ENCODE results near the gene LYPD5. TPM values are rescaled to one million over a fixed set of nuclear protein-coding genes. Genes with fewer than 3 reads are reported as not detected.

Gene LYPD5
- total and polyA plus RNA-seq, 2 of the 13 experiments (the other 11 are each of a cell fraction or from before 2014, with no cell fraction given), result not detected

DNA sequence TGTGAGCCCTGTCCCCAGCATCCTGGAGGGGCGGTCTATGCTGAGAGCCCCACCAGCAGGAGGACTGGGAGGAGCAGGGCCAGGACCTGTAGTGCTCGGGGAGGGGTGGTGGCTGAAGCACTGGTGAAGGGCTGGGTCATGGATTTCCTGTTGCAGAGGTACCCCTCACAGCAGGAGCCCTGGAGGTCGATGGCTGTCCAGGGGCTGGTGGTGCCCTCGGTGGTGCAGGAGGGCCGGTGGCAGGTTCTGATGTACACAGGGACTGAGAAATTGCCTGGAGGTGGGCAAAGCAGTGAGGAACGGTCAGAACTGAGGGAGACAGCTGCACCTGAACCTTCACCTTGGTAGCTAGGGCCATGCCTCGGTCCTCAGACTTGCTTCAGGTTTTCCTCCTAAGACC lies 4.7 kb downstream of the LYPD5 start:
- ATAC-seq (no peak; the same call in 2 of the 3 replicates), FAIRE-seq (no peak), DNase-seq (ENCODE audit: low spot score) (no peak)
- intact Hi-C loops (cut with micrococcal nuclease; ENCODE audit: unreplicated experiment) (no loop called here), in situ Hi-C loops (cut with HindIII; ENCODE audit: extremely low pct_ligation_motif_present, low pct_unique_long_range_greater_than_20kb) (no loop called here)
- peaks cover 0 to 4% of the 10 kb centered on the region in 2 experiments; a peak in 3 of 5 replicates for H3K27me3 ChIP-seq (ENCODE audit: control insufficient read depth in 1 of 2, insufficient read depth in 2 of 2, low read length in 2 of 2)
- H3K4me3 ChIP-seq (replicated peaks in 1 of 3; ENCODE audit: insufficient read depth in 1 of 3, low read depth in 2 of 3, low read length in 3 of 3), result no peak overlapping the region
- ChIA-PET POLR2A (no interaction called here), CTCF (ENCODE audit: low intra/inter-chr PET ratio, low total read pairs) (no interaction called here)
- H3K4me2 ChIP-seq (ENCODE audit: low read depth, low read length), result no peak overlapping the region
- H3K4me1 ChIP-seq (ENCODE audit: insufficient read depth, low read length), result no peaks in the 10 kb centered on the region
- no peaks in the 10 kb centered on the region for H4K20me1 ChIP-seq (ENCODE audit: insufficient read depth, low read length)
- H3K27ac ChIP-seq (ENCODE audit: extremely low read length, insufficient read depth, low read length), result no peak overlapping the region
- H3K9me3 ChIP-seq (ENCODE audit: low read length), result no peaks in the 10 kb centered on the region
- H3K79me2 ChIP-seq (ENCODE audit: insufficient read depth, low read length), result no peaks in the 10 kb centered on the region
- H2AFZ ChIP-seq (ENCODE audit: low read length), result no peak overlapping the region
- H3K36me3 ChIP-seq (replicated peaks in 1 of 2; ENCODE audit: control insufficient read depth in 1 of 2, insufficient read depth in 2 of 2, low read length in 2 of 2), result no peaks in the 10 kb centered on the region
- no TSS peak for BruUV-seq (replicated peaks)
- H3K9ac ChIP-seq (ENCODE audit: insufficient read depth, low read depth, low read length), result no peak overlapping the region
- WGBS (ENCODE audit: low lambda C conversion rate), result 0% methylated on average over 1 of the region's 7 CpGs
- TF ChIP-seq SMARCC2 (IDR thresholded peaks at IDR 0.05) (no peak), ZNF619 (CRISPR knock-in tag; IDR thresholded peaks at IDR 0.05) (no peak)

- CTCF ChIA-PET (ENCODE audit: low intra/inter-chr PET ratio, low total read pairs), result no interaction called here
- DNase-seq (ENCODE audit: low spot score) (no peak), ATAC-seq (no peak), FAIRE-seq (no peak)
- Histone ChIP-seq H3K27ac (ENCODE audit: extremely low read length, insufficient read depth, low read length) (no peak overlapping the region), H4K20me1 (ENCODE audit: insufficient read depth, low read length) (no peaks in the 10 kb centered on the region), H3K9ac (ENCODE audit: insufficient read depth, low read depth, low read length) (no peak overlapping the region), H3K27me3 (ENCODE audit: control insufficient read depth in 1 of 2, insufficient read depth in 2 of 2, low read length in 2 of 2) (peaks cover 0 to 4% of the 10 kb centered on the region in 2 experiments; a peak in 2 of 5 replicates), H3K9me3 (ENCODE audit: low read length) (no peaks in the 10 kb centered on the region), H3K4me3 (replicated peaks in 1 of 3; ENCODE audit: insufficient read depth in 1 of 3, low read depth in 2 of 3, low read length in 3 of 3) (no peak overlapping the region), H3K4me2 (ENCODE audit: low read depth, low read length) (no peak overlapping the region), H2AFZ (ENCODE audit: low read length) (no peak overlapping the region), H3K79me2 (ENCODE audit: insufficient read depth, low read length) (no peaks in the 10 kb centered on the region), H3K4me1 (ENCODE audit: insufficient read depth, low read length) (no peaks in the 10 kb centered on the region), H3K36me3 (replicated peaks in 1 of 2; ENCODE audit: control insufficient read depth in 1 of 2, insufficient read depth in 2 of 2, low read length in 2 of 2) (no peaks in the 10 kb centered on the region)
- intact Hi-C loops (cut with micrococcal nuclease; ENCODE audit: unreplicated experiment) (no loop called here), in situ Hi-C loops (cut with HindIII; ENCODE audit: extremely low pct_ligation_motif_present, low pct_unique_long_range_greater_than_20kb) (no loop called here)
- no TSS peak for BruUV-seq (replicated peaks)
- WGBS (ENCODE audit: low lambda C conversion rate), result 40% methylated on average over 2 of the region's 6 CpGs
- POLR2A ChIA-PET, result no interaction called here
- no peak for TF ChIP-seq KMT2B (CRISPR knock-in tag; IDR thresholded peaks at IDR 0.05)
- TF ChIP-seq, protein P1, sequence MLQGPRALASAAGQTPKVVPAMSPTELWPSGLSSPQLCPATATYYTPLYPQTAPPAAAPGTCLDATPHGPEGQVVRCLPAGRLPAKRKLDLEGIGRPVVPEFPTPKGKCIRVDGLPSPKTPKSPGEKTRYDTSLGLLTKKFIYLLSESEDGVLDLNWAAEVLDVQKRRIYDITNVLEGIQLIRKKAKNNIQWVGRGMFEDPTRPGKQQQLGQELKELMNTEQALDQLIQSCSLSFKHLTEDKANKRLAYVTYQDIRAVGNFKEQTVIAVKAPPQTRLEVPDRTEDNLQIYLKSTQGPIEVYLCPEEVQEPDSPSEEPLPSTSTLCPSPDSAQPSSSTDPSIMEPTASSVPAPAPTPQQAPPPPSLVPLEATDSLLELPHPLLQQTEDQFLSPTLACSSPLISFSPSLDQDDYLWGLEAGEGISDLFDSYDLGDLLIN (CRISPR knock-in tag; IDR thresholded peaks at IDR 0.05; ENCODE audit: borderline replicate concordance), result no peak
- TF ChIP-seq ZNF83 (CRISPR knock-in tag; IDR thresholded peaks at IDR 0.05; ENCODE audit: borderline replicate concordance), result no peak
- TF ChIP-seq FOXA1 (IDR thresholded peaks at IDR 0.05), result no peak
- TF ChIP-seq FOXA1 (CRISPR knock-in tag; IDR thresholded peaks at IDR 0.05), result no peak
- no peak for TF ChIP-seq ZNF251 (CRISPR knock-in tag; IDR thresholded peaks at IDR 0.05)
- TF ChIP-seq, protein P2, sequence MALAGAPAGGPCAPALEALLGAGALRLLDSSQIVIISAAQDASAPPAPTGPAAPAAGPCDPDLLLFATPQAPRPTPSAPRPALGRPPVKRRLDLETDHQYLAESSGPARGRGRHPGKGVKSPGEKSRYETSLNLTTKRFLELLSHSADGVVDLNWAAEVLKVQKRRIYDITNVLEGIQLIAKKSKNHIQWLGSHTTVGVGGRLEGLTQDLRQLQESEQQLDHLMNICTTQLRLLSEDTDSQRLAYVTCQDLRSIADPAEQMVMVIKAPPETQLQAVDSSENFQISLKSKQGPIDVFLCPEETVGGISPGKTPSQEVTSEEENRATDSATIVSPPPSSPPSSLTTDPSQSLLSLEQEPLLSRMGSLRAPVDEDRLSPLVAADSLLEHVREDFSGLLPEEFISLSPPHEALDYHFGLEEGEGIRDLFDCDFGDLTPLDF (CRISPR knock-in tag; IDR thresholded peaks at IDR 0.05), result no peak
- TF ChIP-seq, protein P3, sequence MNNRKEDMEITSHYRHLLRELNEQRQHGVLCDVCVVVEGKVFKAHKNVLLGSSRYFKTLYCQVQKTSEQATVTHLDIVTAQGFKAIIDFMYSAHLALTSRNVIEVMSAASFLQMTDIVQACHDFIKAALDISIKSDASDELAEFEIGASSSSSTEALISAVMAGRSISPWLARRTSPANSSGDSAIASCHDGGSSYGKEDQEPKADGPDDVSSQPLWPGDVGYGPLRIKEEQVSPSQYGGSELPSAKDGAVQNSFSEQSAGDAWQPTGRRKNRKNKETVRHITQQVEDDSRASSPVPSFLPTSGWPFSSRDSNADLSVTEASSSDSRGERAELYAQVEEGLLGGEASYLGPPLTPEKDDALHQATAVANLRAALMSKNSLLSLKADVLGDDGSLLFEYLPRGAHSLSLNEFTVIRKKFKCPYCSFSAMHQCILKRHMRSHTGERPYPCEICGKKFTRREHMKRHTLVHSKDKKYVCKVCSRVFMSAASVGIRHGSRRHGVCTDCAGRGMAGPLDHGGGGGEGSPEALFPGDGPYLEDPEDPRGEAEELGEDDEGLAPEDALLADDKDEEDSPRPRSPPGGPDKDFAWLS (CRISPR knock-in tag; IDR thresholded peaks at IDR 0.05; ENCODE audit: borderline replicate concordance), result no peak
- no peak for TF ChIP-seq ARID3A (IDR thresholded peaks at IDR 0.05; ENCODE audit: low read depth, low read length)
- TF ChIP-seq ISX (CRISPR knock-in tag; conservative IDR thresholded peaks at IDR 0.05), result no peak
- TF ChIP-seq MAZ (IDR thresholded peaks at IDR 0.05; ENCODE audit: borderline replicate concordance, low read depth, low read length), result no peak
- TF ChIP-seq MAZ (CRISPR knock-in tag; IDR thresholded peaks at IDR 0.05; ENCODE audit: low read depth), result no peak
- TF ChIP-seq SIN3B (IDR thresholded peaks at IDR 0.05; ENCODE audit: low read length), result no peak
These were observed 5.1 kb downstream of the LYPD5 start for GRCh38 chr19:43797118-43797517.

All from HepG2 (cell line).